Activated naive CD4-positive, alpha-beta T cell treated with anti-CD3 and anti-CD28 coated beads, Interleukin-2, amount 50 U/mL, for 24 hours (primary cell): ENCODE results near the gene AGRP.

ENCODE experiments used
- H3K27ac Mint-ChIP-seq: one replicate; pipeline ENCODE4 v1.8.0; 2021; ENCODE audit warnings: mild to moderate bottlenecking, mixed read lengths
- H3K27me3 Mint-ChIP-seq: one replicate; pipeline ENCODE4 v1.8.0; 2021; ENCODE audit warnings: mixed read lengths
- H3K36me3 Mint-ChIP-seq: one replicate; pipeline ENCODE4 v1.8.0; 2021; ENCODE audit warnings: mixed read lengths
- H3K4me1 Mint-ChIP-seq: one replicate; pipeline ENCODE4 v1.8.0; 2021; ENCODE audit warnings: mixed read lengths
- H3K4me3 Mint-ChIP-seq: one replicate; pipeline ENCODE4 v1.8.0; 2021; ENCODE audit warnings: mild to moderate bottlenecking, mixed read lengths
- H3K9me3 Mint-ChIP-seq: one replicate; pipeline ENCODE4 v1.8.0; 2021; ENCODE audit warnings: mixed read lengths

AGRP gene

DNA sequence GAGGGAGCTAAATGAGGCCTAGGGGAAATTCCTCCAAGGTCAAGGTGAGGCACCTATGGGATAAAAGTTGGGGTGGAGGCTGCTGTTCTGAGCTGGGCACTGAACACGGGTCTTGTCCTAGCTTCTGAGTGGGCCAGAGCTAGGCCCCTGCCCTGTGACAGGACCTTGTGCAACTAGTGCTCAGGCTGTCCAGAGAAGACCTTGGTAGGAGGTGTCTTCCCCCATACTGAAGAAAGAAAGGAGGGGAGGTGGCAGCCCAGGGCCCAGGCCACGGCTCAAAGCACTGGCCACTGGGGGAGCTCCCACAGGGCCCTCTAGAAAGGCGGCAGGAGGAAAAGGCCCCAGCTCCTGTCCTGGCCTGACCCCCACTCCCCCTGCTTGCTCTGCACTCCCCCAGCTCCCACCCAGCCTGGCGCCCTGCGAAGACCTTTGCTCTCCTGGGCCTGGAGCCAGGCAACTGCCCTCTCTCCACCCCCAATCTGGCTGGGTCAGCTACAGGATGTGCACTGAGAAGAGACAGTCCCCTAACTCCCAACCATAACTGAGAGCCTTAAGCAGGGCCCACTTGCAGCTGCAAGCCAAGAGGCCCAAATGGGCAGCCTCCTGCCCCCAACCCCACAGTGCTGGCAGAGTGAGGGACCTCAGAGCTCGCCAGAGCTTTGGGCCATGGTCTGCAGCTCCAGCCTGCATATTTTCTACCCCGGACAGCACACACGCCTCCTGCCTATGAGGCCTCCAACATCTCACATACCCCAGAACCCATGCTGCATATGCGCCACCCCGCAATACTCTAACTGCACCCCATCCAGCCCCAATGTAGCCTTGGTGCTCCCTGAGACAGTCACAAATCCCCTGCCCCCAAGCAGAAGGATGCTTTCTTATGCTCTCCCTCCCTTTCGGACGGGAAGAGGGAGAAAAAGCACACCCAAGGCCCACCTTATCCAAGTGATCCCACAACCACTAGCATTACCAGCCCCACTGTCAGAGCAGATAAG, 37.1 kb downstream of the AGRP start:
- no peaks in the 10 kb centered on the region for H3K9me3 Mint-ChIP-seq
- no peaks in the 10 kb centered on the region for H3K36me3 Mint-ChIP-seq
- H3K4me3 Mint-ChIP-seq = no peak overlapping the region
- no peak overlapping the region for H3K27ac Mint-ChIP-seq
- H3K4me1 Mint-ChIP-seq = no peaks in the 10 kb centered on the region
- H3K27me3 Mint-ChIP-seq = no peaks in the 10 kb centered on the region

DNA sequence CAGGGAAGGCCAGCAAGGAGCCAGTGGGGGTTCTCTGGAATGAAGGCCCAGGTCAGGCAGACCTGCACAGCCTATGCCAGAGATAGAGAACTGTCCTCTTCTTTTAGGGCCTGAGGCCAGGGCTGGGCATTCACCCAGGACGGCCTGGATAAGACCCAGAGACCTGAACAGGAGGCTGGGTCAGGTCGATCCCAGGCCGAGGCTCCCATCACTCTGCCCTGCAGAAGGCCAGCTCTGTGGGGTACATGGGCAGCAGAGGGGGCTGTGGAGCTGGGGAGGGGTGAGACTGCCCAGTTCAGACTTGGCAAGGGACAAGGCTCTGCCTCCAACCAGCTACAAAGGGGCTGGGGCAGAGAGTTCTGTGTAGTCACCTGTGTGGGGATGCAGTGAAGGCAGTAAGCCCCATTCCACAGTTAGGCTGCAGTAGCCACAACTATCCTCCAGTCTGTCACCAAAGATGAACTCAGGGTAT, 37.9 kb downstream of the AGRP start:
- H3K9me3 Mint-ChIP-seq = no peaks in the 10 kb centered on the region
- no peaks in the 10 kb centered on the region for H3K27me3 Mint-ChIP-seq
- no peak overlapping the region for H3K4me3 Mint-ChIP-seq
- H3K27ac Mint-ChIP-seq = no peak overlapping the region
- no peaks in the 10 kb centered on the region for H3K4me1 Mint-ChIP-seq
- H3K36me3 Mint-ChIP-seq = no peaks in the 10 kb centered on the region

DNA sequence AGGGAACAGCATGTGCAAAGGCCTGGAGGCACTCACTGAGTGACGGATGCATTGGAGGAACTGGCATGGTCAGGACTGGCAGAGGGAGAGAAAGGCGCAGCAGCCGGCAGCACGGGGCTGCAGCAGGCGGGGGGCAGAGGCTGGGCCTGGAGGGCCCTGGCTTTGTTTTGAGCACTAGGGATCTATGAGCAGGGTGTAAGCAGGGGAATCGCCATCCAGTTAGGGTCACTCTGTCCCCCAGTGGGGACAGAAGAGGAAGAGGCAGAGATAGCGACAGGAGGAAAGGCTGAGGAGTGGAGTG, 38.3 kb downstream of the AGRP start:
- Mint-ChIP-seq H3K27ac (peak overlapping the region; percentile 41), H3K4me1 (no peaks in the 10 kb centered on the region), H3K27me3 (no peaks in the 10 kb centered on the region), H3K36me3 (no peaks in the 10 kb centered on the region), H3K9me3 (no peaks in the 10 kb centered on the region), H3K4me3 (no peak overlapping the region)

DNA sequence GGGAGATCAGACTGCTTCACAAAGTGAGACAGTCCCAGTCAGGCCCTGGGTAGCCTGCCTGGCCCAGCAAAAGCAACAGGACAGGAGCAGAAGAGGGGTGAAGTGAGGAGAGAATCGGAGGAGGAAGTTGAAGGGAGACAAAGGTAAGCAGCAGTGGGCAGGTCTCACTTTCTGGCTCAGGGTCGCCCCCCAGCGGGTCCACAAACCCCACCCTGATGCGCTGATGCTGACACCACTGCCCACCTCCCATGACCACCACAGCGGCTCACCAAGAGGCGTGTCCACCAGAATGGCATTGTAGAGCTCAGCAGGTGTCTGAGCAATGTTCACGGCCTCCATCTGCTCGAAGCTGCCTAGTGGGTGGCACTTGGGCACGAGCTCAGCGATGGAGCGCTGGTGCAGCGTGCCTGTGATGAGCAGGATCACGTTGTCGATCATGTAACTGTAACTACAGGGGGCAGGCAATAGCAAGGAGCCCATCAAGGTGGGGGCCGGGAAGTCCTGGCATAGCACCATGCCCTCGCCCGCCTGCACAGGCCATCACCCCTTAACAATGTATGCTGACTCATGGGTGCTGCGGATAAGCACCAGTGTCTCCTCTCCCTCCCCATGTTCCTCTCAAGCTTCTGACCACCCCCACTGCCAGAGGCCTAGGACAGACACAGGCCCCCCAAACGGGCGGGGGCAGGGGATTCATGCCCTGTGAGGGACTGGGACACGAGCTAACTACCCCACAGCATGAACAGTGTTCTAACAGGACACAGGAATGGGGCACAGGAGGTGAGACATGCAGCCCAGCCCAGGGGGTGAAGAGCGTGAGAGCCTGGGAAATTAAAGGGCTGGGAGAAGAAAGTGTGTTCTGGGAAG, 38.9 kb downstream of the AGRP start:
- Mint-ChIP-seq H3K9me3 (no peaks in the 10 kb centered on the region), H3K4me1 (no peaks in the 10 kb centered on the region), H3K36me3 (no peaks in the 10 kb centered on the region), H3K27me3 (no peaks in the 10 kb centered on the region), H3K4me3 (no peak overlapping the region), H3K27ac (peak overlapping the region; percentile 41)

DNA sequence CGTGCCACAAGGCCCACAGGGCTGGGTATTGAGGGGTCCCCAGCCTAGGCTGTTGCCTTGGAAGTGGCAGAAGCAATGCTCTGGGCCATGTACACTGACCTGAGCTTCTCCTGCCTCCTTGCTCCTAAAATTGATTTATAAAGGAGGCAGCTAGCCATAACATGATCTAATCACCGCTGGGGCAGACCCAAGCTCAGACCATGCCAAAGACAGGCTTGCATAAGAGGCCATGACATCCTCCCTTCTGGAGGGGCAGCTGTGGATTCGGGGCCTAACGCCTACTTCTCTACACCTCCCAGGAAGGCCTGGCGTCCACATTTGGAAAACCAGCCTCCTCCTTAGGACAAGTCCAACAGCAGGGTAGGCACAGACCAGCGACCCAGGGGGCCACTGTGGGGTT, 40.1 kb downstream of the AGRP start:
- Mint-ChIP-seq H3K4me1 (no peaks in the 10 kb centered on the region), H3K27me3 (no peaks in the 10 kb centered on the region), H3K27ac (no peak overlapping the region), H3K9me3 (no peaks in the 10 kb centered on the region), H3K4me3 (no peak overlapping the region), H3K36me3 (no peaks in the 10 kb centered on the region)

DNA sequence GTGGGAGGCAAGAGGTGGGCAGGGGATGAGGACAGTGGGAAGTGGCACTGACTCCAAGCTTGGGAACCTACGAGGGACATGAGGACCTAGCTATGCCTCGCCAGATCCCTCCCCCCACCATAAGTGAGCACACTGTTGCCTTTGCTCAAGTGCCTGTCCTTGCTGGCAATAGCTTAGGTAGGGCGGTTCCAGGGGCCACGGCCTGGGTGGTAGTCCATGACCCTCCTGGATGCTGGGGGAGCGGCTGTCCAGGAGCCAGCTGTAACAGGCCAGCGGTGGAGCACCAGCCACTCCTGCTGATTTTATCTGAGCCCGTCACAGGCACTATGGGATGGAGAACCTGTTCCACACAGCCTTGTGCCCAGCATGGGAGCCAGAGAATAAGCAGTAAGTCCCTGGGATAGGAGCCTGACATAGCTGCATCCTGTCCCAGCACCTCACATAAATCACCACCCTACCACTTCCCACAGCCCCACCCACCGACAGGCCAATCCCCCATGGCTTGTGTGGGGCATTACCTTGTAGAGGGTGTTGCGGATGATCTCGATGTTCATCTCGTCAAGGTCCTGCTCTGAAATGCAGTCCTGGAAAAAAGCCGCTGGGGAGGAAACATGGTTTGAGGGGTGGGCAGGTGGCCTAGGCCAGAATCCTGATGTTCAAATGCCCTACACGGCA, 40.6 kb downstream of the AGRP start:
- Mint-ChIP-seq H3K36me3 (no peaks in the 10 kb centered on the region), H3K4me3 (no peak overlapping the region)

DNA sequence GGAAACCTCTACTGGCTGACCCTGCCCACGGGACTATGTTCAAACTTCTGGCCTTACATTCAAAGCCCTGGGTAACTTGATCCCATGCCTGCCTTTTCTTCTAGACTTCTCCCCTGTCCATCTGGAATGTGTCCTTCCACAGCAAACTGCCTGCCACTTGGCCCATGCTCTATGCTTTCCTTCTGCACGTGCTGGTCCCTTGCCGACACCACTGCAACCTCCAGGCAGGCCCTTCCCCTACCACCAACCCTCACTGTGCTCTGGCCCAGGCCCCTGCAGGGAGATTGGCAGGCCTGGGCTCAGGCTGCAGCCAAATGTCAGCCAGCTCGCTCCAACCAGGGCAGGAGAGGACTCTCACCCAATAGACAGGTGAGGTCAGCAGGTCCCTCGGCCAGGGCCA, 41.4 kb downstream of the AGRP start:
- Mint-ChIP-seq H3K36me3 (no peaks in the 10 kb centered on the region), H3K9me3 (no peaks in the 10 kb centered on the region), H3K4me3 (no peak overlapping the region), H3K4me1 (no peaks in the 10 kb centered on the region), H3K27ac (no peak overlapping the region), H3K27me3 (no peaks in the 10 kb centered on the region)

More for the DNA sequence above, 40.6 kb downstream of the AGRP start:
- no peak overlapping the region for H3K27ac Mint-ChIP-seq
- H3K4me1 Mint-ChIP-seq = no peaks in the 10 kb centered on the region
- H3K9me3 Mint-ChIP-seq = no peaks in the 10 kb centered on the region
- H3K27me3 Mint-ChIP-seq = no peaks in the 10 kb centered on the region

DNA sequence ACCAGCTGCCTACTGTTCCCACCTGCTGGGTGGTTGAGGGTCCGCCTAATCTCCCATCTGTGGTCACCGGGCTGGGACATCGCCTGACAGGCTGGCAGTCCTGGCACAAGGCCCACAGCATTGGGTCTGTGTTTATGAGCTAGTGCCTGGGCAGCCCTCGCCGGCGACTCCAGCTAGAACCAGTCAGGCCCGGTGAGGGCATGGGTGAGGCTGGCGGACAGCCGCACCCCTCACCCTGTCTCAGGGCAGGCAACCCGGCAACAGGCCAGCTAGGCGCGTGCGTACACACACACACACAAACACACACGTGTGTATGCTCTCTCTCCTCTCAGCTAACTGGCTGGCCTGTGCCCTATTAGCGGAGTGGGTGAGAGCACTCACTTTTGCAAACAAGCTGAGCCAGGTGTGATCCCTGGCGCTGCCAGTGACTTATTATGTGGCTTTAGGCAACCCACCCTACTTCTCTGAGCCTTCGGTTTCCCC, 42.0 kb downstream of the AGRP start:
- Mint-ChIP-seq H3K4me1 (no peaks in the 10 kb centered on the region), H3K27me3 (no peaks in the 10 kb centered on the region), H3K9me3 (no peaks in the 10 kb centered on the region), H3K36me3 (no peaks in the 10 kb centered on the region), H3K27ac (no peak overlapping the region), H3K4me3 (no peak overlapping the region)

DNA sequence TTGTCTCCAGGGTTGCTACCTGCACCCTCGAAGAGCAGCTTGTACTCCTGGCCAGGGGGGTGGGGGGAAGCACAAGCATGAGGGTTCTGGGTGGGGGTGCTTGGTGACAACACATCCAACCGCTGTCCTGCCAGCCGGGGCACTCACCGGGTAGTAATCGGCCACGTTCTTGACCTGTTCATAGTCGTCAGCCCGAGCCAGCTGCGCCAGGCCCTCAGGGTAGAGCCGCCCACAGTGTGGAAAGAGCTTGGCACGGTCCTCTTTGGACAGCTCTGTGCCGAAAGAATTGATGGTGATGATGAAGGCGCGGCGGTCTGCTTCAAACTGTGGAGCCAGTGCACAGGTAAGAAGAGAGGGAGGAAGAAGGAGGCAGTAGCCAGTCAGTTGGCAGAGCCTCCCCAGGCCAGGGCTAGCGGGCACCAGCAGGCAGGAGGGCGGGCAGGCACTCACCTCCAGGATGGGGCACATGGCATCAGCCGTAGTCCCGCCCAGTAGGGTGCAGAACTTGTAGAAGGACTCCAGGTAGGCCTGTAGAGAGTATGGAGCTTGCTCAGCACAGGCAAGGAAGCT, 44.4 kb downstream of the AGRP start:
- Mint-ChIP-seq H3K4me1 (no peaks in the 10 kb centered on the region), H3K27ac (no peak overlapping the region), H3K36me3 (no peaks in the 10 kb centered on the region), H3K27me3 (no peaks in the 10 kb centered on the region), H3K9me3 (no peaks in the 10 kb centered on the region), H3K4me3 (no peak overlapping the region)

DNA sequence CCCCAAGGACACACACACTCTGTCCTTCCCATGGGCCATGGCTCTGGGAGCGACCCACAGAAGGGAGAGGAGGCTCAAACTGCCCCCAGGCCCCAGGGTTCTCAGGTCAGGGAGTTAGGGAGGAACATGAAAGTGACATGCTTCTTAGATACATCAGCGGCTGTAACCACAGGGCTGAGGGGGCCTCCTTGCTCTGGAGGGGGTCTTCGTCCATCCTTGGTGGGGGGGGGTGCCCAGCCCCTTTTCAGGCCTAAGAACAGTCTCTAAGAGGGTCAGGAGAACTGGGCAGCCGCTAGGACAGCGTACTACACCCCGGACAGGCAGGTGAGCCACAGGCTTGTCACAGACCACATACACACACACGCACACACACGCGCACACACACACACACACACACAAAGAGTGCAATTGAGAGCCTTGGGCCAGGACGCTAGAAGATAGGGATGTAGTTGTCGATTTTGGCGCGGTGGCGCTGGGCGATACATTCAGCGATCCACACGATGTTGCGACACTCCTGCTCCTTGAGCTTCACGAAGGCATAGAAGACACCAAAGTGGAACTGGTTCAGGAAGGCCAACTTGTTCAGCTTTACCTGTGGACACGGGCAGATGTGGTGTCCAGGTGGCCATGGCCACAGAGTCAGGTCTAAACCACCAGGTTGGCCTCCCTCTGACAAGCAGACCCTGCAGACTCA, 45.1 kb downstream of the AGRP start:
- Mint-ChIP-seq H3K27ac (no peak overlapping the region), H3K4me3 (no peak overlapping the region), H3K36me3 (no peaks in the 10 kb centered on the region), H3K27me3 (no peaks in the 10 kb centered on the region), H3K4me1 (no peaks in the 10 kb centered on the region), H3K9me3 (no peaks in the 10 kb centered on the region)

DNA sequence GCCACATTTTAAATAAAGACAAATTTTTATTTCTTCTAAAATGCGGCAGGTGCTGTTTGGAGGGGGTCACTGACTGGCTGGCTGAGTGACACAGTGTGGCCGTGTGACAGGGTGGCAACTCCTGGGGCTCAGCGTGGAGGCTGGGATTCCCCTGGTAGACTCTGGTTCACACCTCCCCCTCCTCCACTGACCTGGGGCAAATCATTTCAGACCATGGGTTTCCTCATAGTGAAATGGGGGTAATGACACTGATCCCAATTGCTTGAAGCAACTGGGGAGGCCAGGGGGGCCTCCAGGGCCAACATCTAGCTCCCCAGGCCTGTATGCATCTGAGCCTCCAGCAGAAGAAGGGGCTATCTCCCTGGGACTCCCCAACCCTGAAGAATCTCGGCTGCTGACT, 45.8 kb downstream of the AGRP start:
- peaks cover under 1% of the 10 kb centered on the region for H3K27me3 Mint-ChIP-seq
- H3K27ac Mint-ChIP-seq = no peak overlapping the region
- H3K36me3 Mint-ChIP-seq = no peaks in the 10 kb centered on the region
- H3K9me3 Mint-ChIP-seq = no peaks in the 10 kb centered on the region
- H3K4me3 Mint-ChIP-seq = no peak overlapping the region
- H3K4me1 Mint-ChIP-seq = no peaks in the 10 kb centered on the region

DNA sequence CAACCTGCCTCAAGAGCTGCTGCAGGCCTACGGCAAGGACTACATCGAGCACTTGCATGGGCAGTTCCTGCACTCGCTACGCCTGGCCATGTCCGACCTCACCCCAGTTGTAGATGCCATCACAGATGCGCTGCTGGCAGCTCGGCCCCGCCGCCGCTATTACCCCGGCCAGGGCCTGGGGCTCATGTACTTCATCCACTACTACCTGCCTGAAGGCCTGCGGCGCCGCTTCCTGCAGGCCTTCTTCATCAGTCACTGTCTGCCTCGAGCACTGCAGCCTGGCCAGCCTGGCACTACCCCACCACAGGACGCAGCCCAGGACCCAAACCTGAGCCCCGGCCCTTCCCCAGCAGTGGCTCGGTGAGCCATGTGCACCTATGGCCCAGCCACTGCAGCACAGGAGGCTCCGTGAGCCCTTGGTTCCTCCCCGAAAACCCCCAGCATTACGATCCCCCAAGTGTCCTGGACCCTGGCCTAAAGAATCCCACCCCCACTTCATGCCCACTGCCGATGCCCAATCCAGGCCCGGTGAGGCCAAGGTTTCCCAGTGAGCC, 46.6 kb downstream of the AGRP start:
- no peak overlapping the region for H3K27ac Mint-ChIP-seq
- no peaks in the 10 kb centered on the region for H3K9me3 Mint-ChIP-seq
- H3K4me1 Mint-ChIP-seq = no peaks in the 10 kb centered on the region
- H3K36me3 Mint-ChIP-seq = no peaks in the 10 kb centered on the region
- peaks cover 4% of the 10 kb centered on the region for H3K27me3 Mint-ChIP-seq
- H3K4me3 Mint-ChIP-seq = no peak overlapping the region

DNA sequence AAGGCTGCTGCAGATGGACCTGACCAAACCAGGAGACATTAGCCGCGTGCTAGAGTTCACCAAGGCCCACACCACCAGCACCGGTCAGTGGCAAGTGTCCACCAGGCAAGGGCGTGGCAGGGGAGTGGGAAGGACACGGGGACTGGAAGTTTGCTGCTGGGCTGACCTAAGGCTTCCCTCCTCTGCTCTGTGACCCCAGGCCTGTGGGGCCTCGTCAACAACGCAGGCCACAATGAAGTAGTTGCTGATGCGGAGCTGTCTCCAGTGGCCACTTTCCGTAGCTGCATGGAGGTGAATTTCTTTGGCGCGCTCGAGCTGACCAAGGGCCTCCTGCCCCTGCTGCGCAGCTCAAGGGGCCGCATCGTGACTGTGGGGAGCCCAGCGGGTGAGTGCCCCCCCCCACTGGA, 47.6 kb downstream of the AGRP start:
- no peak overlapping the region for H3K4me3 Mint-ChIP-seq
- no peaks in the 10 kb centered on the region for H3K36me3 Mint-ChIP-seq
- no peaks in the 10 kb centered on the region for H3K9me3 Mint-ChIP-seq
- H3K4me1 Mint-ChIP-seq = no peaks in the 10 kb centered on the region
- peaks cover 4% of the 10 kb centered on the region for H3K27me3 Mint-ChIP-seq
- no peak overlapping the region for H3K27ac Mint-ChIP-seq

DNA sequence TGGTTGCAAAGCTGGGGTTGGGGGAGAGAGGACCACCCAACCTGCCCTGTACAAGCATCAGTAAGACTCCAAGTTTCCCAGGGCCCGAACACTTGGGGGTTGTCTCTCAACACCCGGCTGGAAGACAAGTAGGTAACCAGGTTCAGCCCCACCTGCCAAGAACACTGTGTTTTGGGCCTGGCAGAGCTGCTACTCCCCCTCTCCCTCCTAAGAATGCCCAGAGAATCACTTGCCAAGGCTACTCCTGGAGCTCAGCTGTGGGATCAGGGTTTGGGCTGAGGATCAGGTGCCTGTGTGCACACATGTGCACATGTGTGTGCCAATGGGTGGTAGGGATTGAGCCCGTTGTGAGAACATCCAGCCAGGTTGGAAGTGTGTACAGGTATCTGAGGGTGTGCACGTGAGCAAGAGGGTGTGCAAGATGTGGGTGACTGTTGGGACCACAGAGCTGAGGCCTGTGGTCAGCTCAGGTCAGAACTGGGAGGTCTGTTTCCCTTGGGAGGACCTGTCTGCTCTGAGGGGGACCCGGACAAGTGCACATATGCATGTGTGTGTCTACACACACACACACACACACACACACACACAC, 50.1 kb downstream of the AGRP start:
- Mint-ChIP-seq H3K27me3 (peaks cover 17% of the 10 kb centered on the region), H3K27ac (no peak overlapping the region), H3K4me1 (peaks cover 3% of the 10 kb centered on the region), H3K4me3 (no peak overlapping the region), H3K36me3 (no peaks in the 10 kb centered on the region), H3K9me3 (no peaks in the 10 kb centered on the region)
